H1 (cell line): ENCODE measurements around the gene RPS28. TPM values are rescaled to one million over a fixed set of nuclear protein-coding genes. Genes with fewer than 3 reads are reported as not detected.

Source experiments
- CTCF ChIA-PET: fragments of 300-600 bp; sonication (Branson Sonifier 250); formaldehyde crosslinking; loops from one replicate; lab custom pipeline; 2021; ENCODE audit not compliant: partially characterized antibody; lab: Charles Lee
- POLR2A ChIA-PET: fragments of 300-600 bp; sonication (Branson Sonifier 250); formaldehyde crosslinking; loops from one replicate; lab custom pipeline; 2021; ENCODE audit warnings: inconsistent platforms; ENCODE audit not compliant: partially characterized antibody; lab: Charles Lee
- DNase-seq, 2 experiments: peaks; one replicate each; pipeline versions ENCODE4 v3.0.0 to v3.0.0-alpha.2; 2010 to 2022; ENCODE audit warnings: low spot score in 2 of 2, low read depth in 1 of 2, mixed read lengths in 1 of 2
- FAIRE-seq: peaks from 2 replicates; lab custom pipeline; 2011; peaks lifted over from hg19 to GRCh38; lab: Jason Lieb, UNC
- H2AFZ ChIP-seq: 2 replicates; pipeline ENCODE4 v1.8.1; 2012; ENCODE audit warnings: low read length, inconsistent platforms
- H2AK5ac ChIP-seq: 2 replicates; pipeline ENCODE4 v1.6.1; 2013; ENCODE audit warnings: low read depth, low read length
- H2BK120ac ChIP-seq: replicated peaks from 2 replicates; pipeline ENCODE3; 2013; ENCODE audit warnings: low read depth, low read length, inconsistent platforms
- H2BK12ac ChIP-seq: 2 replicates; pipeline ENCODE4 v1.6.1; 2013; ENCODE audit warnings: low read depth, low read length
- H2BK15ac ChIP-seq: 2 replicates; pipeline ENCODE4 v1.6.1; 2013; ENCODE audit warnings: low read length
- H2BK20ac ChIP-seq: 2 replicates; pipeline ENCODE4 v1.6.1; 2013; ENCODE audit warnings: low read length
- H2BK5ac ChIP-seq: 2 replicates; pipeline ENCODE4 v1.6.1; 2013; ENCODE audit warnings: low read depth, low read length
- H3K14ac ChIP-seq: 2 replicates; pipeline ENCODE4 v1.6.1; 2013; ENCODE audit warnings: inconsistent platforms; ENCODE audit not compliant: insufficient read length
- H3K18ac ChIP-seq: 2 replicates; pipeline ENCODE4 v1.6.1; 2013; ENCODE audit warnings: low read length; ENCODE audit errors: extremely low read depth
- H3K23ac ChIP-seq: 2 replicates; pipeline ENCODE4 v1.6.1; 2013; ENCODE audit warnings: inconsistent platforms; ENCODE audit not compliant: insufficient read length
- H3K23me2 ChIP-seq: 2 replicates; pipeline ENCODE4 v1.6.1; 2013; ENCODE audit warnings: low read depth, low read length
- H3K27ac ChIP-seq: 2 replicates; pipeline ENCODE4 v1.6.1; 2011; ENCODE audit warnings: low read depth, low read length, inconsistent platforms
- H3K27me3 ChIP-seq, 4 experiments: replicated peaks in 1 of 4; 1 replicate in 1 of 4; 2 replicates in 3 of 4; pipeline versions ENCODE4 v1.6.1 to v1.8.1; 2011 to 2013; ENCODE audit warnings: low read length in 3 of 4, mild to moderate bottlenecking in 3 of 4, inconsistent platforms in 2 of 4, mixed read lengths in 2 of 4, moderate library complexity in 1 of 4; ENCODE audit not compliant: control insufficient read depth in 3 of 4, insufficient read depth in 3 of 4; ENCODE audit errors: extremely low read depth in 1 of 4
- H3K36me3 ChIP-seq, 4 experiments: 2 replicates each; pipeline versions ENCODE4 v1.6.1 to v1.8.1; 2011 to 2013; ENCODE audit warnings: mild to moderate bottlenecking in 4 of 4, low read length in 3 of 4, moderate library complexity in 2 of 4, control low read depth in 1 of 4, inconsistent platforms in 1 of 4; ENCODE audit not compliant: insufficient read depth in 4 of 4, control insufficient read depth in 2 of 4
- H3K4ac ChIP-seq: replicated peaks from 2 replicates; pipeline ENCODE3; 2013; ENCODE audit warnings: low read length, low read depth, mixed read lengths, inconsistent platforms; ENCODE audit not compliant: insufficient read length
- H3K4me1 ChIP-seq, 4 experiments: replicated peaks in 1 of 4; 1 replicate in 1 of 4; 2 replicates in 3 of 4; pipeline versions ENCODE4 v1.6.1 to v1.8.1; 2011 to 2013; ENCODE audit warnings: low read length in 3 of 4, inconsistent platforms in 2 of 4, mixed read lengths in 1 of 4; ENCODE audit not compliant: insufficient read depth in 4 of 4, control insufficient read depth in 3 of 4
- H3K4me2 ChIP-seq, 2 experiments: 2 replicates each; pipeline versions ENCODE4 v1.6.1 to v1.8.1; 2011 to 2013; ENCODE audit warnings: low read depth in 2 of 2, low read length in 2 of 2, control low read depth in 1 of 2, inconsistent platforms in 1 of 2, mild to moderate bottlenecking in 1 of 2; ENCODE audit not compliant: insufficient read depth in 1 of 2
- H3K4me3 ChIP-seq, 4 experiments: fragments of 200-600, 300-600 bp in 1 of 4; sonication (generic), shearing (Covaris generic), sonication (Bioruptor Twin) in 1 of 4; 2 replicates each; pipeline versions ENCODE4 v1.5.1 to v1.8.1; 2011 to 2016; ENCODE audit warnings: low read length in 4 of 4, low read depth in 3 of 4, control low read depth in 2 of 4, inconsistent platforms in 2 of 4, mild to moderate bottlenecking in 2 of 4, mixed read lengths in 1 of 4, moderate library complexity in 1 of 4; ENCODE audit not compliant: insufficient read depth in 2 of 4; ENCODE audit errors: extremely low read depth in 1 of 4
- H3K56ac ChIP-seq: replicated peaks from 2 replicates; pipeline ENCODE3; 2013; ENCODE audit warnings: low read depth, mild to moderate bottlenecking, mixed read lengths, low read length, inconsistent platforms; ENCODE audit not compliant: insufficient read length
- H3K79me1 ChIP-seq: 2 replicates; pipeline ENCODE4 v1.6.1; 2013; ENCODE audit warnings: low read depth, low read length, control low read depth
- H3K79me2 ChIP-seq, 2 experiments: 2 replicates each; pipeline versions ENCODE4 v1.6.1 to v1.8.1; 2012 to 2013; ENCODE audit warnings: low read length in 2 of 2, mild to moderate bottlenecking in 2 of 2, inconsistent platforms in 1 of 2; ENCODE audit not compliant: insufficient read depth in 2 of 2, control insufficient read depth in 1 of 2
- H3K9ac ChIP-seq, 4 experiments: replicated peaks in 1 of 4; 1 replicate in 1 of 4; 2 replicates in 3 of 4; pipeline versions ENCODE4 v1.6.1 to v1.8.1; 2011 to 2013; ENCODE audit warnings: low read depth in 3 of 4, low read length in 3 of 4, control low read depth in 2 of 4, mild to moderate bottlenecking in 2 of 4, moderate library complexity in 2 of 4, inconsistent platforms in 1 of 4; ENCODE audit errors: extremely low read depth in 1 of 4
- H3K9me3 ChIP-seq, 2 experiments: 2 replicates each; pipeline versions ENCODE4 v1.6.1 to v1.8.1; 2012 to 2013; ENCODE audit warnings: mild to moderate bottlenecking in 2 of 2, moderate library complexity in 2 of 2, control low read depth in 1 of 2, inconsistent platforms in 1 of 2, low read depth in 1 of 2, low read length in 1 of 2, mixed read lengths in 1 of 2; ENCODE audit not compliant: insufficient read depth in 2 of 2
- H4K20me1 ChIP-seq, 2 experiments: replicated peaks in 1 of 2; 2 replicates each; pipeline versions ENCODE3 to v1.8.1; 2011 to 2013; ENCODE audit warnings: inconsistent platforms in 2 of 2, low read length in 2 of 2, mild to moderate bottlenecking in 1 of 2; ENCODE audit not compliant: insufficient read depth in 2 of 2, control insufficient read depth in 1 of 2
- H4K5ac ChIP-seq: 2 replicates; pipeline ENCODE4 v1.6.1; 2013; ENCODE audit warnings: low read length, low read depth, mixed read lengths, inconsistent platforms; ENCODE audit not compliant: insufficient read length
- H4K8ac ChIP-seq: 2 replicates; pipeline ENCODE4 v1.8.0; 2013; ENCODE audit warnings: mild to moderate bottlenecking, moderate library complexity, low read length, inconsistent platforms; ENCODE audit not compliant: insufficient read depth; ENCODE audit errors: extremely low read depth
- H4K91ac ChIP-seq: replicated peaks from 2 replicates; pipeline ENCODE3; 2013; ENCODE audit warnings: low read length, mixed read lengths, inconsistent platforms; ENCODE audit not compliant: insufficient read length
- CBX5 ChIP-seq: fragments of 300-800, 300-1000 bp; sonication (generic); IDR thresholded peaks from 2 replicates; pipeline ENCODE4 v1.7.1; 2016; ENCODE audit warnings: antibody characterized with exemption, low read length, low read depth
- EGR1 ChIP-seq: IDR thresholded peaks from 2 replicates; pipeline ENCODE4 v1.6.1; 2011; ENCODE audit warnings: low read depth, low read length, borderline replicate concordance
- EP300 ChIP-seq, 2 experiments: IDR thresholded peaks; 1 replicate in 1 of 2; 2 replicates in 1 of 2; pipeline ENCODE4 v1.6.1; 2011 to 2012; ENCODE audit warnings: low read depth in 2 of 2, low read length in 2 of 2, mild to moderate bottlenecking in 2 of 2, borderline replicate concordance in 1 of 2, inconsistent platforms in 1 of 2, moderate library complexity in 1 of 2
- KDM4A ChIP-seq: IDR thresholded peaks from one replicate; pipeline ENCODE4 v1.7.1; 2012; ENCODE audit warnings: low read depth, mild to moderate bottlenecking, moderate library complexity, low read length, inconsistent platforms; ENCODE audit not compliant: severe bottlenecking
- KDM5A ChIP-seq: fragments of 200-600 bp; IDR thresholded peaks from 2 replicates; pipeline ENCODE4 v1.7.1; 2012; ENCODE audit warnings: mild to moderate bottlenecking, low read length, inconsistent platforms, mixed read lengths
- MAX ChIP-seq: IDR thresholded peaks from 2 replicates; pipeline ENCODE4 v1.6.1; 2012; ENCODE audit warnings: inconsistent platforms
- PHF8 ChIP-seq: fragments of 200-600 bp; sonication (generic); conservative IDR thresholded peaks from 2 replicates; pipeline ENCODE4 v1.7.1; 2012; ENCODE audit warnings: low read depth, mild to moderate bottlenecking, inconsistent platforms, low read length, moderate library complexity
- POLR2A ChIP-seq, 2 experiments: IDR thresholded peaks; 1 replicate in 1 of 2; 2 replicates in 1 of 2; pipeline ENCODE4 v1.6.1; 2011; ENCODE audit warnings: low read depth in 2 of 2, low read length in 2 of 2, mild to moderate bottlenecking in 2 of 2; ENCODE audit errors: control extremely low read depth in 1 of 2
- SIN3A ChIP-seq, 2 experiments: IDR thresholded peaks in 1 of 2; conservative IDR thresholded peaks in 1 of 2; 2 replicates each; pipeline ENCODE4 v1.6.1; 2011 to 2012; ENCODE audit warnings: low read length in 2 of 2, improper control_type of control experiment in 1 of 2, low read depth in 1 of 2, mild to moderate bottlenecking in 1 of 2
- TCF12 ChIP-seq: IDR thresholded peaks from 2 replicates; pipeline ENCODE4 v1.6.1; 2011; ENCODE audit warnings: low read depth, mild to moderate bottlenecking, low read length
- ZNF274 ChIP-seq: IDR thresholded peaks from 2 replicates; pipeline ENCODE4 v1.7.0; 2012; ENCODE audit warnings: low read length, borderline replicate concordance; ENCODE audit errors: extremely low read depth
- WGBS, 2 experiments: shearing (Covaris generic) in 1 of 2; methylation state at CpG; one replicate each; pipeline versions ENCODE4 v1.1.6 to v1.1.7; 2013 to 2015; ENCODE audit warnings: low lambda C conversion rate in 2 of 2, mixed read lengths in 2 of 2, inconsistent platforms in 1 of 2, low coverage in 1 of 2, missing lambda C conversion rate in 1 of 2; ENCODE audit not compliant: insufficient replicate concordance in 2 of 2, insufficient coverage in 1 of 2, insufficient read length in 1 of 2; ENCODE audit errors: extremely low coverage in 1 of 2, missing lambda C conversion rate in 1 of 2; 5-methylcytosine and 5-hydroxymethylcytosine counted together
- polyA plus RNA-seq, 7 experiments: library from polyadenylated mRNA; depleted of rRNA in 3 of 7; stranded (reverse) in 5 of 7; unstranded in 2 of 7; fragments of >200 nt in 5 of 7; fragments of 200-250 nt in 2 of 7; gene quantifications; 1 replicate in 5 of 7; 2 replicates in 1 of 7; 4 replicates in 1 of 7; pipeline versions ENCODE4 v1.2.1 to v1.2.3, GENCODE V29; 2011 to 2013; ENCODE audit warnings: missing spikeins in 2 of 7, mixed read lengths in 2 of 7
- total RNA-seq: library from RNA; stranded (reverse); fragmentation: NEBNext Ultra II Directional; extraction: Animal tissue kit (Norgen Biotek cat#: 25700); gene quantifications from 2 replicates; pipeline ENCODE4 v1.2.1, GENCODE V29; 2021

The RPS28 gene
- total and polyA plus RNA-seq, 2 of the 8 experiments (the other 6 are each of a cell fraction or from before 2014, with no cell fraction given), result 1,241 to 1,699 TPM

GRCh38 chr19:8332976-8333766 is 11.9 kb downstream of the RPS28 start:
- Histone ChIP-seq H3K27me3 (peaks cover 21 to 38% (median 33%) of the 10 kb centered on the region in 4 experiments), H2BK5ac (no peak overlapping the region), H3K79me2 (no peaks in the 10 kb centered on the region), H3K4me2 (peak overlapping the region; percentile 81 to 85), H3K23ac (no peak overlapping the region), H4K20me1 (no peaks in the 10 kb centered on the region), H3K18ac (peak overlapping the region; percentile 51; the same call in 1 of the 2 replicates), H2AK5ac (no peak overlapping the region), H3K4me1 (peaks cover 0 to 17% (median 8%) of the 10 kb centered on the region in 4 experiments; a peak in 6 of 7 replicates), H2BK20ac (no peak overlapping the region), H3K9me3 (no peaks in the 10 kb centered on the region), H3K79me1 (no peaks in the 10 kb centered on the region), H3K27ac (no peak overlapping the region), H3K4me3 (peak overlapping the region; percentile 40 to 56 (median 44)), H4K5ac (no peak overlapping the region), H3K14ac (no peak overlapping the region), H3K56ac (no peak overlapping the region), H2BK120ac (no peak overlapping the region), H3K36me3 (peaks cover 0 to 4% (median 0%) of the 10 kb centered on the region in 4 experiments; a peak in 1 of 8 replicates), H2BK15ac (no peak overlapping the region), H4K8ac (no peak overlapping the region; the same call in none of the 2 replicates), H3K9ac (no peak overlapping the region), H2BK12ac (0 out of 2 replicates have a peak overlapping the region, but pooled peaks have one; percentile 27), H4K91ac (no peak overlapping the region), H3K4ac (no peak overlapping the region), H3K23me2 (peaks cover 16% of the 10 kb centered on the region; the same call in 1 of the 2 replicates), H2AFZ (no peak overlapping the region; the same call in 1 of the 2 replicates)
- CTCF ChIA-PET, result interaction anchor here (0.7 to 3.7 kb wide), 6 partner anchors 11 to 281 kb away, joined by 3 to 32 read pairs (median 8); partner anchors contain the start of genes CCL25, NDUFA7 and RPS28
- no peak for FAIRE-seq
- DNase-seq, result peak in 1 of 2 experiments; percentile 70
- 16% methylated on average over 43 of the region's 52 CpGs; no CpG with 5 or more reads in 1 of the 2 experiments for WGBS, 2 experiments
- POLR2A ChIA-PET, result interaction anchor here (1.3 to 27.1 kb wide), 5 partner anchors 9 to 181 kb away, joined by 4 to 583 read pairs (median 11); partner anchors contain the start of genes ANGPTL4, CD320, KANK3 and NDUFA7
- TF ChIP-seq ZNF274, result no peak
- no peak for TF ChIP-seq TCF12
- no peak for TF ChIP-seq POLR2A (IDR thresholded peaks at IDR 0.05; ENCODE audit: control extremely low read depth in 1 of 2, low read depth in 2 of 2, low read length in 2 of 2)
- TF ChIP-seq PHF8, result no peak
- TF ChIP-seq KDM5A, result no peak
- peak; percentile 93 for TF ChIP-seq MAX
- TF ChIP-seq SIN3A (conservative IDR thresholded peaks at IDR 0.05 in 1 of 2, IDR thresholded peaks at IDR 0.05 in 1 of 2; ENCODE audit: low read depth in 1 of 2, low read length in 2 of 2), result no peak; a peak in 1 of 4 replicates
- no peak for TF ChIP-seq CBX5
- no peak for TF ChIP-seq EP300 (IDR thresholded peaks at IDR 0.05; ENCODE audit: borderline replicate concordance in 1 of 2, low read depth in 2 of 2, low read length in 2 of 2)
- no peak for TF ChIP-seq EGR1
- TF ChIP-seq KDM4A, result peak; percentile 43
